ENCODE results near the gene GJB6.
"Not testable (repeated sequence)": the region's sequence is repeated elsewhere in the genome, so short reads cannot be mapped to it uniquely, and the experiment has no call there.

GJB6 gene

DNA sequence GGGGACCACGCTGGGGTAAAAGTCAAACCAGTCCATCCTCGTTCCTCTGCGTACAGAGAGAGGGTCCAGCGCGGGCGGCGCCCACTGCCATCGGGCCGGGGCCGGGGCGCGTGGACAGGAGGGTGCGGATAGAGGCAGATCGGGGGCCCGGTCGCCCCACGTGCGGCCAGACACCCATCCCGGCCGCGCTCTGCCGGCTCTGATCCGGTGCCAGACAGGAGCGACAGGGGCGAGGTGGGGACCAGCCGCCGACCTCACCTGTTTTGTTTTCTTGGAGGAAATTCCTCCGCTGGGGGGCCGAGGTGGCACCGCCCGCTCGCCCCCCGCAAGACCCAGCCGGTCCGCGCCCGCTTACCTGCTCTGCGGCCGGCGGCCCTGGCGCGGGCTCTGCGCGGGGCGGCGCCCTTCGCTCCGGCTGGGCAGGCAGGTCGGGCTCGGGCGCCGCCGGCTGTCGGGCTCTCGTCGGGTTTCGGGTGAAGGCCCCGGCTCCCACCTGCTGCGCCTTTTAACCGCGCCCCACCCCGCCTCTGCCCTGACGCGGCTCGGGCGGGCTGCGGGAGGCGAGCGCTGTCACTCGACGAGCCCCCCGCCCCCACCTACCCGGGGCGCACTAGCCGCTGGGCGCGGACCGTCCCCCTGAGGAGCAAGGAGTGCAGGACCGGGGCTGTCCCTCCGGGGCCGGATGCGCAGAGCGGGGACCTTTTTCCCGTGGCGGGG is at the start of gene GJB6:
TSS of gene GJB6 (minus strand) at position 481 of the 717 bp plus-strand sequence. CDS start 8,839 bp downstream, outside the sequence.
- DNase-seq, result no peak

DNA sequence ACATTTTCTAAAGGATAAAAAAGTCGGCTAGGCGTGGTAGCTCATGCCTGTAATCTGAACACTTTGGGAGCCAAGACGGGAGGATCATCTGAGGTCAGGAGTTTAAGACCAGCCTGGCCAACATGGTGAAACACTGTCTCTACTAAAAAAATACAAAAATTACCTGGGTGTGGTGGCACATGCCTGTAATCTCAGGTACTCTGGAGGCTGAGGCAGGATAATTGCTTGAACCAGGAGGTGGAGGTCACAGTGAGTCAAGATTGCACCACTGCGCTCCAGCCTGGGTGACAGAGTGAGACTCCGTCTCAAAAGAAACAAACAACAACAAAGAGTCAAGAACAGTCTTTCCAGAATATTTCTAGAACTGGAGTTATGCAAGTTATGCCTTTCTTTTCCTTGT is 44.8 kb upstream of the GJB6 start:
- DNase-seq, result not testable (repeated sequence)

DNA sequence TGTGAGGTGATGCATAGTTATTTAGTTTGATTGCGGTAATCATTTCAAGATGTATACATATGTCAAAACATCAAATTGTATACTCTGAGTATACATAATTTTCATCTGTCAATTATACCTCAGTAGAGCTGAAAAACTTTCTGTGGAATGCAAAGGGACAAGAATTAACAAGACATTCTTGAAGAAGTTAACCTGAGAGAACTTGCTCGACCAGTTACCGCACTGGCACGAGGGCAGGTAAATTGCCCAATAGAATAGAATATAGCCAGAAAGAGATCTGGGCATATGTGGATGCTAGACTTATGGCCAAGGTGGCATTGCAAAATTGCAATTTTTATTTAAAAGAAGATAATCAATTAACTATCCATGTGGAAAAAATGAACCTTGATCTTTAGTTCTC is 42.3 kb upstream of the GJB6 start:
- no peak for DNase-seq

DNA sequence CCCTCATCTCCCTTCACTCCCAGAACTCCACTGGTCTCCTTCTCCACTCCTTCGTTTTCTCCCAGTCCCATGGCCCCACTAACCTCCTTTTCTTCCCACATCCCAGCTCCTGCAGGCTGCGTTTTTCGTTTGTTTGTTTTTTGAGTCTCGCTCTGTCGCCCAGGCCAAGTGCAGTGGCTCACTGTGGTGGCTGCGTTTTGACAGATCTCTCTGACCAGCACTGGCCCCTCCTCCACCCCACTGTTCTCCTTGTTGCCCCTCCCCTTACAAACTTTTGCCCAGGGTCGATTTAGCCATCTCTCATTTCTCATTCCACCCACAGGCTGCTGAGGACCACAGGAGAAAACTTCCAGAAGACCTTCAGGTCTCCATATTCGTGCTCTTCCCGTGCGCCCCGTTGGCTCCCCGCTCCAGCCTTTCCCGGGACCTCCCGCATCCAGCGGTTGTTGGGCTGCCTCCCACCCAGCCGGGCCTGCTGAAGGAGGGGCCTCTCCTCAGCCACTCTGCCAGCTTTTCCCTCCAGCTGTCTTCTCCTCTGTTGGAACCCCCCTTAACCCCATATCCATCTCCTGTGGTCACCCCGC is 40.6 kb upstream of the GJB6 start:
- DNase-seq, result no peak

DNA sequence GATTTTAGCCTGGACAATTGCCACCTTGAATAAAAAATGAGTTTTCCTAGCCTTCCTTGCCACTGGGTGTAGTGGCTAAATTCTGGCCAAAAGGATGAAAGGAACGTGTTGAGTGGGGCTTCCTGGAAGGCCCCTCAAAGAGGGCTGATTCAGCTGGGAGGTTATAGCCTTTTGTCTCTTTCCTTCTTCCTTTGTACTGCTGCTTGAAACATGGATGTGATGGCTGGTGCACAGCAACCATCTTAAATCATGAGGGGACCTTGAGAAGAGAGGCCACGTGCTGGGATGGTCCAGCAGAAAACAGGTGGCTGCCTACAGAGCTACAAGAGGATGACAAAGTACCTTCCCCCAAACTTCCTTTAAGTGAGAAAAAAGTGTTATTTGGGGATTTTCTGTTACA is 40.0 kb upstream of the GJB6 start:
- DNase-seq, result no peak

DNA sequence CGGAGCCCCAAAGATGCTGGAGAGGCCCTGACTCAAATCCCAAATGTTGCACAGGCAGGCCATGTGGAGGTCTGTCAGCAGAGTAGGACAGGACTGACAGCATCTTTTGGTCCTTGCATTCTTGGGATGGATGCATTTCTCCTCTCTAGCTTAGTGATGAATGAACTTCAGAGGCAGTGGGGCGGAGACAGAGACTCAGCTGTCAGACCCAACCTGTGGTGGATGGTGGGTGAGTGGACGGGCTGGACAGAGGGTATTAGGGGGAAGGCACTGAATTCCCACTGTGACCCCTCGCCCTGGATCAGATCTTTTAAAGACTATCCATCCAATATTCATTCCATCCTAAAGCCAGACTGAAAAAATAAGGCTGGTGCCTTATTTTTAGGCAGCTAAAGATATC is 39.3 kb upstream of the GJB6 start:
- no peak for DNase-seq

GRCh38 chr13:20270163-20270865 is 38.2 kb upstream of the GJB6 start:
- no peak for DNase-seq

DNA sequence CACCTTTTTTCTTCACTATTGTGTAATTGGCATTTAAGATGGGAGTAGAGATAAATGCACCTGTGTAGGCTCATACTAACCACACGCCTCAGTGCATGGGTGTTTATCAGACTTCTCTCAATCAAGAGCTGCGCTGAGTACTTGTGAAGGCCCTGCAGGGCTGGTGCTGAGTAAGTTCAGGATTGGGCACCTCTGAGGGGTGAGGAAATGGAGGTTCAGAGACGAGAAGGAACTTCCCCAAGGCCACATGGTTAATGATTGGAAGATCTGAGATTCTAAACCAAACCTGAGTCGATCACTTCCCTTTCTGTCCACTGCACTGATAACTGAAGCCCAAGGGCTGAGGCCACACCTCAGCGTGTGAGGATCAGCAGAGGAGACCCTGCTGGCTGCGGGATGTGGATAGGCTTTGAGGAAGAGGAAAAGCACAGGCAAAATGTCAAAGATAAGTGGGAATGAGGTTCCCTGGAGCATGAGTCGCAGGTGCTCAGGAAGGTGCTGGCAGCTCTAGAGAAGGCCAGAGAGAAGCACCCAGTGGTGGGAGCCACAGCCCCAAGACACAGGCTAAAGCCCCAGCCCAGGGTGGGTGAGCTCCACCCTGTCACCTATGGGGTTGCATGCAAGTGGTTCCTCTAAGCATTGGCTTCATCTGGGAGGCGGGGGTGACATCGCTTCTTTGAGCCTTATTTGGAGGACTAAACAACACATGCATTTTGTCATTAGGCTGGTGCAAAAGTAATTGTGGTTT is 32.3 kb upstream of the GJB6 start:
- DNase-seq, result no peak

DNA sequence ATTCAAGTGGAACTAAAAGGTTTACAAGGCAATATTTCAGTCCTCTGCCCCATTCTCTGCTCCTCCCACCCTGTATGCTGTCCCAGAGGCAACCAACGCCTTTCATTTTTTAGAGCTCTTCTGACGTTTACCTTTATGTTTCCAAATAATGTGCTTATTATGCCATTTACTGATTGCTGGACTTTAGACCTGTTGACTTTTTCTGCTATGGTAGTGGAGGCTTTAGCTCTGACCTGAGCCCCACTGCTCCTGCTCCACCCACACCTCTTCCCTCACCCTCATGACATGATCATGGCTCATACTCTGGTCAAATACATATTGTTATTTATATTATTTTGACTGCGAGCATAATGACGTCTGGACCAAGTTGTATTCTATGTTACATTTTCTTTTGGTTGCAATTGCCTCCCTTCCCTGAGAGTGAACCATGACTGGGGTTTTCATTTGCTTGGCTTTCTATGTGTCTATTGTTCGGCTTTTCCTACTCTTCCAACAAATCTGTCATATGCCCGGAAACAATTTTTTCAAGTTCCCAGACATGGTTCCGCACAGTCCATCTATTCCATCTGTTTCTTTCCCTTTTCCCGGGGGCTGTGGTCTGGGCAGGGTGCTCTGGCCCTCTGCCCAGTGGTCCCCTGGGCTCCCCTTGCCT is 31.4 kb upstream of the GJB6 start:
- DNase-seq, result no peak

DNA sequence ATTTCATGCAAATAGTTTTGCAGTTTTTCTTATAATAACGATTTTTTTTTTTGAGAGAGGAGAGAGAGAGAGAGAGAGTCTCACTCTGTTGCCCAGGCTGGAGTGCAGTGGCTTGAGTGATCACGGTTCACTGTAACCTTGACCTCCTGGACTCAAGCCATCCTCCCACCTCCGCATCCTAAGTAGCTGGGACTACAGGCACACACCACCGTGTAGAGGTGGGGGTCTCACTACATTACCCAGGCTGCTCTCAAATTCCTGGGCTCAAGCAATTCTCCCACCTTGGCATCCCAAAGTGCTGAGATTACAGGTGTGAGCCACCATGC is 26.8 kb upstream of the GJB6 start:
- no peak for DNase-seq

DNA sequence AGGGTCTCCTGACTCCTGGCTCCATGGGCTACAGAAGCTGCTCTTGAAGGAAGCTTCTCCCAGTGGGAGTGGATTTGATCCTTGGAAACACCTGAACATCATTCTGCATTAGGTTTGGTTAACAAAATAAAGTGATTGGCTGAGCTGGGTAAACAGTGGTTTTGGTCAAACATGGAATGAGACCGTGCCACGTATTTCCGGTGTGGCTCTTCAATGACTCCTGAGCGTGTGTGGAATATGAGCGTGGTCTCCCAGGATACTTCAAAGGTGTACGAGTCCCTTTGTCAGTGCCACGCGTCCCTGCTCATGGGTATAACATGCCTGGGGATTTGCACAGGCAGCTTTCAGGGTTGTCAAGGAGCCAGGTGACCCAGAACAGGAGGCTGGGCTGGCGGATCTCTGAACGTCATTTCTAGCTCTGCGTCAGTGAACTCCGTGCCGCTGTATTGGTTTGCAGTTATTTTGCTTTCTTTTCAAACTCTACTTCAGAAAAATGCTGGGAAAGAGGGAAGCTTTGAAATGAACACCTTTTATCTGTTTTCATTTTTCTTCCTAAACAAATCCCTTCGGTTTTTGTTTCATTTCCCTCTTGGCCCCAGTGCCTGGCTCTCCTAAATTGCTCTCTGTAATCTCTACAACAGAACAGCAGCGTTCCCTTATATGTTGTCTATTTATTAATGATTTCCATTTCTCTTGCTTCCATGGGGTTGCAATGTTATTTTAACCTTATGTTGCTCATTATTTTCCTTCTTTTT is 26.3 kb upstream of the GJB6 start:
- DNase-seq, result no peak

DNA sequence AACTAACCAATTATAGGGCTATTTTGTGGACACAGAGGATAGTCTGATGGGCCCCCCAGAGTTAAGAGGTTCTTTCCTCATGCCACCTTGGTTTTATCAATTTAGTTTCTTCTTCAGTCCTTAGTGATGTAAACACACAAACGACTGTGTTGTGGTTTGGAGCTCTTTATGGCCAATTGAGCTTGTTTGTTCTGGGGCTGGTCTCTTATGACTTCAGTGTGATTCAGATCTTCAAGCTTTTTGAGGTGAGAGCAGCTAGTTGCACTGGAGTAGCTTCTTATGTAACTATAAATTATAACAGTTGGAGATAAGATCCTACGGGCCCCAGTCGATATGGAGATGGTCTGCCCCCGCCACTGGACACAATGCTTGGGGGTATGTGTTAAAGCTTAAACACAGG is 22.0 kb upstream of the GJB6 start:
- DNase-seq, result no peak

DNA sequence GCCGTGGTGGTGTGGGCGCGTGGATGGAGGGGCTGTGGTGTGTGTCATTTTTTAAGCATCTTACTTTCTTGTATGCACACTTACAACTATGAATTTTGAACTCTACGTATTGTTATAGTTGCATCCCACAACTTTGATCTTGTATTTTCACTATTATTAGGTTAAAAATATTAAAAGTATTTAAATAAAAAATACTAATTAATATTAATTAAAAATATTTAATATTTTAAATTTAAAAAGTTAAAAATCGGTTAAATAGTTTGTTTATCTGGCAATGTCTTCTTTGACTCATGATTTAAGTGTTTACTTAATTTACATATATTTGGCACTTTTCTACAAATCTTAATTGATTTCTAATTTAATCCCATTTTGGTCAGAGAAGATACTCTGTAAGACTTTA is 17.8 kb upstream of the GJB6 start:
- DNase-seq, result no peak

- no peak for DNase-seq
These were observed 15.8 kb upstream of the GJB6 start for GRCh38 chr13:20247963-20248362.

GRCh38 chr13:20247403-20247802 is 15.3 kb upstream of the GJB6 start:
- no peak for DNase-seq

DNA sequence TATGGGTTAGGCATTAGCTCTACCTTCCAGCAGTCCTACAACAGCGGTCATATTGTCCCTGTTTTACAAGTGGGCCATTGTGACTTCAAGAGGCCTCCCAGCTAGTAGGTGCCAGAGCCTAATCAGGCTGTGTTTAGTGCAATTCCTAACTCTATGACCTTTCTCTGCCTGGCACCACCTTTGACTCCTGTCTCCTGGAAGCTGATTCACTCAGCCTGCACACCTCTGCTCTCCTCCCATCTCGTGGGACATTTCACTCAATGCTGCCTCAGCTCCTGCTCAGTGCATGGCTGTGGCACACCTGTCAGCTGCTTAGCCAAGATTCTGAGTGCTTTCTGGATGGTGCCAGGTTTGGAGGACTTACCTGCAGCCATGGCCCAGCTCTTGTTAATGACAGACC is 9.5 kb upstream of the GJB6 start:
- no peak for DNase-seq

DNA sequence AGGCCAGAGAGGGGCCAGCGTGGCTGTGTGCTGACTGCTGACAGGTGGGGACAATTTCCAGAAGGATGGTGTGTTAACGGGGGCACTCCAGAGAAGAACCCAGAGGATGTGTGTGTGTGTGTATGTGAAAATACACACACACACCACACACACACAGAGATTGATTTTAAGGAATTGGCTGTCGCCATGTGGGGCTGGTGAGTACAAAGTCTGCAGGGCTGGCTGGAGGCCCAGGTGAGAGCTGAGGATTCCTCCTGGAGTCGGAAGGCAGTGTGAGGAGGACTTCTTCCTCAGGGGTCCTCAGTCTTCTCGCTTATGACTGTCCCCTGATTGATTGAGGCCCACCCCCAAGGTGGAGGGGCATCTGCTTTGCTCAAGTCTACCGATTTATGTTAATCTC is 7.6 kb upstream of the GJB6 start:
- DNase-seq, result no peak

DNA sequence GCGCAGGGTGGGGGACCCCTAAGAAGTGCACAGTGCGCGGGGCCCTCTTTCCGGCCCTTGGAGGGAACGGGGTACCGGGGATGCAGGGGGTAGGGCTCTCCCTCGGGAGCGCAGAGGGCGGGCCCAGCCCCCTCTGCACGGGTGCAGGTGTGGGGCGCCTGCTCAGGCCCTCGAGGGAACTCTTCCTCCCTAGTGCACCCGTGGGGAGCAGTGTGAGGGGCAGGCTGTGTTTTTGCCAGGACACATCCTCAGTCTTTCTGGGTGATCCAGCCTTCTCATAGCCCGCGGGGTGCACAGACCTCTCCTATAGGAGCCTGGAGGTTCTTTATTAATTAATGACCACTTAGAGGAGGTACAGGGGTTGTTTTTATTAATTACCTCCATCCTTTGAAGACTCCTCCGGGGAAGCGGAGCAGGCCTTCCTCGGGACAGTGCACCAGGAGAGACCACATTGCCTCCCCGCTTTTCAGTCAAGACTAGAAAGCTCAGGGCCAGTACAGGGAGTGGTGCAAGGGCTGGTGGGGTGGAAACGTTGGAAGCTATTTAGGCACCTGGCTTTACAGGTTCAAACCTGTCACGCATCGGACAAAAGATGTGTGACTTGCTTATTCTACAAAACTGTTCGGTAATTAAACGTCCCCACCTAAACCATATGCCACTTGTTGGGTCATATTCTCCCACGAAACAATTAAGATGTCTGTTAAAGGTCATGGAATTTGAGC is 598 bp upstream of the GJB6 start:
- DNase-seq, result no peak

DNA sequence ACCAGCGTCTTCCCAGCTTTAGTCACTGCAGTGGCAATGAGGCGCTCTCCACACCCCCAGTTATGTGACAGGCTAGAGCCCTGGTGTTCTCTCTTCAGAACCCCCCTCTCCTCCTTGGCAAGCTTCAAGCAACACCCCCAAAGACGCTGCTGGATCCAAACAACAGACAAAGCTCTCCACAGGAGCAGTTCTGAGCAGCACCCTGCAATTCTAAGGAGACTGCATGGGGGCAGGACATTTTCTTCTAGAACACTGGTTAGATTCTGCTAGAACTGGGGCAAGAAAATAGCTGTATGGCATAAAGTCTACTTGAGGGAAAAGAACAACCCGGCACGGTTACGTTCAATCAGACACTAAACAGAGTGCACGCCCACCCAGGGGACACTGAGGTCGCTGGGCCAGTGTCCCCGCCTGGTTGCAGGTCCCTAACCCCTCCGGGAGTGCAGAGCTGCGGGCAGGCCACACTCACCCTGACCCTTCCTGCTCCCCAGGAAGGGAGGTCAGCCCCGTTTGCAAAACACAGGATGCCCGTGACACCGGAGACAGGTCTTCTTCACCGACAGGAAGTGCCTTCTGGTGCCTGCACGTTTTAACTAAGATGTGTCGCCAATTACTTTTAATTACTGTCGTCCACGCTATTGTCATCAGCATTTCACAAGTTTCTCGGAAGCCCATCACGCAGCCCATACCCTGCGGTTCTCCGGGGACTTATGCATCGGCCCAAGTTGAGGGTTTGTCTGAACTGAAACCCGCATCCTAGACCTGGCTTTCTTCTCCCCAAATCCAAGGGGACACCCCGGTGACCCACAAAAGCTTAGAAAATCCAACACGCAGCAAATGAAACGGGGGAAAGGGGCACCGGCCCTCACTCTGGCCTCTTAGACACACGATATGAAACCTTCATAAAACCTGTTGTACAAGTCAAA is 943 bp downstream of the GJB6 start:
- no peak for DNase-seq

GRCh38 chr13:20227730-20228129 is 4.4 kb downstream of the GJB6 start:
- no peak for DNase-seq

GRCh38 chr13:20227288-20227687 is 4.8 kb downstream of the GJB6 start:
- DNase-seq, result no peak
